ENCODE measurements around the gene C12orf42.

The C12orf42 gene

DNA sequence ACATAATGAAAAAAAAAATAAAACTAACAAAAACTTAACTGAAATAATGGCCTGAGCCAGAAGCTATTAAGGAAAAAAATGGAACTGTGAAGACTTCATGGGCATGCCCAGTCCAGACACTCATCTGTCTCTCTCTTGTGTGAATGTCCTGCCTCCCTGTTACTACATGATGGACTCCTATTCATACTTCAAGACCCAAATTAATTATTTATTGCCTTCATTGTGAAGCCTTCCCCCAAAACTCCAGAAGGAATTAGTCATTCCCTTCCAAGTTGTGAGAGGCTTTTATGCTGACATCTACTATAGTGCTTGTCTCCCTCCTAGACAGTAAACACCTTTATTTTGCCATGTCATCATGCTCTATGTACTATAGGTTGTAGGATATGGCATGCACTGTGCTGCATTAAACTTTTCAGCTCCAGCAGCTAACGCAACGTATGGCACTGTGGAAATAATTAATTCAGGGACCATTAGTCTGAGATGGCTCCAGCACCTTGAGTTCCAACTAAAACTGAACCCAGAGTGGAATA lies 25.0 kb upstream of the C12orf42 start:
- H3K4me2 ChIP-seq = no peak overlapping the region
- no peak for TF ChIP-seq Cebpa-rat (IDR thresholded peaks at IDR 0.05)
- peaks cover 0 to 7% (median 3%) of the 10 kb centered on the region in 11 experiments; a peak in 1 of 22 replicates for H3K9me3 ChIP-seq (replicated peaks in 1 of 11)
- no peaks in the 10 kb centered on the region for H3K36me3 ChIP-seq
- H4K20me1 ChIP-seq = no peaks in the 10 kb centered on the region
- H3K4me3 ChIP-seq = no peak overlapping the region
- no peak overlapping the region for H3K27ac ChIP-seq
- H3K4me1 ChIP-seq = no peaks in the 10 kb centered on the region
- H3K27me3 ChIP-seq = no peaks in the 10 kb centered on the region
- H3K9ac ChIP-seq = no peak overlapping the region

DNA sequence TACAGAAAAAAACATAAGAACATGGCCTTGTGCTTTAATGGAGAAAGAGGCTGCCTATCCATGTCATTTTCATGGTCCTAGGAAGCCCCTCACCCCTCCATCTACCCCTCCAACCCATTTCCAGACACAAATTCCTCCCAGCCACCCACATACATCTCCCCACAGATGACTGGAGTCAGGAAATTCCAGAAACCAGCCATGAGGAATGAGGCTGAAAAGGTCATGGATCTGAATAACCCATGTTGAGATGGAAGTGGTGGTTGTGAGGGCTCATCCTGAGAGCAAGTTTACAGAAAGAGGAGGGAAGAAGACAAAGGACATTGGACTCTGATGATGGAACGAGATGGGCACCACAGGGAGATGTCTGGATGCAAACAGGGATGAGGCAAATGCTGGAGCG lies 23.9 kb upstream of the C12orf42 start:
- Histone ChIP-seq H3K4me3 (no peak overlapping the region), H3K4me2 (no peak overlapping the region), H3K4me1 (no peaks in the 10 kb centered on the region), H4K20me1 (no peaks in the 10 kb centered on the region), H3K27me3 (no peaks in the 10 kb centered on the region), H3K9me3 (replicated peaks in 1 of 11) (peaks cover 0 to 7% (median 3%) of the 10 kb centered on the region in 11 experiments; a peak in 1 of 22 replicates), H3K9ac (no peak overlapping the region), H3K27ac (no peak overlapping the region), H3K36me3 (no peaks in the 10 kb centered on the region)
- TF ChIP-seq Cebpa-rat (IDR thresholded peaks at IDR 0.05) = no peak

DNA sequence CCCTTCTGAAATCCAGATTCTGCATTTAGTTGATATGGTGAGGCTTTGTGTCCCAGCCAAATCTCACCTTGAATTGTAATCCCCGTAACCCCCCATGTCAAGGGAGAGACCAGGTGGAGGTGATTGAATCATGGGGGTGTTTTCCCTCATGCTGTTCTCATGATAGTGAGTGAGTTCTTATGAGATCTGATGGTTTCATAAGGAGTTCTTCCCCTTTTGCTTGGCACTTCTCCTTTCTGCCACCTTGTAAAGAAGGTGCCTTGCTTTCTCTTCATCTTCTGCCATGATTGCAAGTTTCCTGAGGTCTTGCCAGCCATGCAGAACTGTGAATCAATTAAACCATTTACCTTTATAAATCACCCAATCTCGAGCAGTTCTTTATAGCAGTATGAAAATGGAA lies 23.1 kb upstream of the C12orf42 start:
- Histone ChIP-seq H3K27ac (no peak overlapping the region), H3K4me3 (no peak overlapping the region)

DNA sequence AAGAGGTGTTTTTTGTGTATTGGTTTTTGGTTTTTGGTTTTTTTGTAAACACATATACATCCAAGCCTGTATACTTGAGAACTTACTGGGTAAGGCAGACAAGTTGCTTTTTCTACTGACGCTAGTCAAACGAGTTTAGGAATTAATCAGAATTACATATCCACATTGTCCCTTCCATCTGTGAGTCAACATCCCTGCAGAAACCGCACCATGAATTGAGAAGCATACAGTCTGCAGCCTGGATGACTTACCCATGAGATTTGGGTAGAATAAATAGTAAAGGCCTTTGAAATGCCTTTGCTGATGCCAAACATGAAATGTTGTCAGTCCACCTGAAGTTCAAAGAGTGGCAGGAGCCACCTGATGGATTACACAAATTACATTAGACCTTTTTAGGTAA lies 21.4 kb upstream of the C12orf42 start:
- TF ChIP-seq Cebpa-rat (IDR thresholded peaks at IDR 0.05) = no peak
- no peaks in the 10 kb centered on the region for H3K36me3 ChIP-seq
- H3K27me3 ChIP-seq = no peaks in the 10 kb centered on the region
- H3K27ac ChIP-seq = no peak overlapping the region
- H3K4me3 ChIP-seq = no peak overlapping the region
- no peak overlapping the region for H3K9ac ChIP-seq
- no peaks in the 10 kb centered on the region for H4K20me1 ChIP-seq
- no peak overlapping the region for H3K4me2 ChIP-seq
- H3K9me3 ChIP-seq (replicated peaks in 1 of 11) = peaks cover 0 to 7% (median 3%) of the 10 kb centered on the region in 11 experiments; a peak in 1 of 22 replicates
- H3K4me1 ChIP-seq = no peaks in the 10 kb centered on the region

More for the DNA sequence above, 23.1 kb upstream of the C12orf42 start:
- no peak overlapping the region for H3K4me2 ChIP-seq
- no peak for TF ChIP-seq Cebpa-rat (IDR thresholded peaks at IDR 0.05)
- no peaks in the 10 kb centered on the region for H3K4me1 ChIP-seq
- H3K27me3 ChIP-seq = no peaks in the 10 kb centered on the region
- H3K9me3 ChIP-seq (replicated peaks in 1 of 11) = peaks cover 0 to 7% (median 3%) of the 10 kb centered on the region in 11 experiments; a peak in 1 of 22 replicates
- no peak overlapping the region for H3K9ac ChIP-seq
- no peaks in the 10 kb centered on the region for H4K20me1 ChIP-seq
- no peaks in the 10 kb centered on the region for H3K36me3 ChIP-seq

DNA sequence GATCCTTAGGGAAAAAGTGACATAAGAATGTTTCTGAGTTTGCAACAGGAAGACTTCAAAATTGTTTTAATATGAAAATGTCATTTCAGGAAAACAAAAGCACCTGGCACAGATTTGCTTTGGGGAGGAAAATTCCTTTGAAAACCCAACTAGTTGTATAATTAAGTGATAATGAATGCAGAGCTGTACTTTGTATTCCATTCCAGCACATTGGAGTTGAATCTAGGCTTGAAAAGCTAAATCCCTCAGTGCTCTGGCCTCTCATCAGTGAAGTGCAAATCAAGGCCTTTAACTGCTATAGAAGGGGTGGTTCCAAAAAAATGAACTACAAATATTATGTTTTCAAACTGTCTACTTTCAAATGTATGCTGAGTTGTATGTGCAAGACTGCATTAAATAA lies 19.6 kb upstream of the C12orf42 start:
- Histone ChIP-seq H3K4me3 (no peak overlapping the region), H4K20me1 (no peaks in the 10 kb centered on the region), H3K9ac (no peak overlapping the region), H3K4me2 (no peak overlapping the region), H3K27ac (no peak overlapping the region), H3K36me3 (no peaks in the 10 kb centered on the region), H3K27me3 (no peaks in the 10 kb centered on the region), H3K9me3 (replicated peaks in 1 of 11) (peaks cover 0 to 7% (median 3%) of the 10 kb centered on the region in 11 experiments; a peak in 1 of 22 replicates), H3K4me1 (no peaks in the 10 kb centered on the region)
- TF ChIP-seq Cebpa-rat (IDR thresholded peaks at IDR 0.05) = no peak

DNA sequence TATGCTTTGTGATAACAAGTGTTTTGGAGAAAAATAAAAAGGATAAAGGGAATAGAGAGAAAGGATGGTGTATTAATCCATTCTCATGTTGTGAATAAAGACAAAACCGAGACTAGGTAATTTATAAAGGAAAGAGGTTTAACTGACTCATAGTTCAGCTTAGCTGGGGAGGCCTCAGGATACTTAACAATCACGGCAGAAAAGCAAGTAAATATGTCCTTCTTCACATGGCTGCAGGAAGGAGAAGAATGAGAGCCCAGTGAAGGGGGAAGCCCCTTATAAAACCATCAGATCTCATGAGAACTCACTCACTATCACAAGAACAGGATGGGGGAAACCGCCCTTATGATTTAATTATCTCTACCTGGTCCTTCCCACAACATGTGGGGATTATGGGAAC lies 18.1 kb upstream of the C12orf42 start:
- Histone ChIP-seq H3K36me3 (no peaks in the 10 kb centered on the region), H3K27ac (no peak overlapping the region), H3K9ac (no peak overlapping the region), H3K4me2 (no peak overlapping the region), H3K4me1 (no peaks in the 10 kb centered on the region), H3K27me3 (no peaks in the 10 kb centered on the region), H3K9me3 (replicated peaks in 1 of 11) (peaks cover 0 to 7% (median 3%) of the 10 kb centered on the region in 11 experiments; a peak in 1 of 22 replicates), H3K4me3 (no peak overlapping the region), H4K20me1 (no peaks in the 10 kb centered on the region)
- TF ChIP-seq Cebpa-rat (IDR thresholded peaks at IDR 0.05) = no peak

DNA sequence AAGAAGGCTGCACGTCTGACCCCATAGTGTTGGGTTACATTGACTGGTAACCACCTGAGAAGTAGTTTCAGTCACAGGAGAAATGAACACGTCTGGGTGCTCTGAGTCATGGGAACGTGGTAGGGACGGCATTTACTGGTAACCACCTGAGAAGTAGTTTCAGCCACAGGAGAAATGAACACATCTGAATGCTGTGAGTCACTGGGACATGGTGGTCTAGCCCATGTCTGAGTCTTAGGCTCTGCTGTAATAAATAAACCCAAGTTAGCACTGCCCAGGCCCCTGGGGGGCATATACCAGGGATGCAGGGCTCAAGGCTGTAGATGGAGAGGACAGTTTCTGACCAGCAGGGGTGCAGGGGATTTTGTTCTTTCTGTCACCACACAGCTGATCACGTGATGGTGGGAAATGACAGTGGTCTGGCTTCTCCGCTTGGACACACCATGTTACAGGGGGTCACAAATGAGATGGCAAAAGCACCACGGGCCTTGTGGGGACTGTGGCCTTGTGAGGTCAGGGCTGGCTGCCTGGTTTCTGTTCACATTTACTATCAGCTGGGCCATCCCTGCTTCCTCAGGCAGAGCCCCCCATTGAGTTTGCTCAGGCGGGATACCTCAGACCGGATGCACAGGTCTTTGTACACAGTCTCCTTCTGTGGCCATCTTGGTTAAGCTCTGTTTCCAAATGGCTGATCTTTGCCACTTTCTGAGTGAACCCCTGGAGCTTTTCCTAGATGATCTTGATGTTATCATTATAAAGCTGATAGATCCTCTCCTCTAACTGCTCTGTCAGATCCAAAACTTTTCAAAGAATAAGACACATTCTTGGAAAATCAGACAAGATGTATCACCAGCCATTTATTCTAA lies 9.8 kb upstream of the C12orf42 start:
- no peaks in the 10 kb centered on the region for H4K20me1 ChIP-seq
- no peaks in the 10 kb centered on the region for H3K9me3 ChIP-seq (replicated peaks in 1 of 11)
- no peak overlapping the region for H3K4me3 ChIP-seq
- no peaks in the 10 kb centered on the region for H3K4me1 ChIP-seq
- H3K9ac ChIP-seq = no peak overlapping the region
- no peak overlapping the region for H3K27ac ChIP-seq
- no peak for TF ChIP-seq Cebpa-rat (IDR thresholded peaks at IDR 0.05)
- H3K36me3 ChIP-seq = no peaks in the 10 kb centered on the region
- no peaks in the 10 kb centered on the region for H3K27me3 ChIP-seq
- H3K4me2 ChIP-seq = no peak overlapping the region

DNA sequence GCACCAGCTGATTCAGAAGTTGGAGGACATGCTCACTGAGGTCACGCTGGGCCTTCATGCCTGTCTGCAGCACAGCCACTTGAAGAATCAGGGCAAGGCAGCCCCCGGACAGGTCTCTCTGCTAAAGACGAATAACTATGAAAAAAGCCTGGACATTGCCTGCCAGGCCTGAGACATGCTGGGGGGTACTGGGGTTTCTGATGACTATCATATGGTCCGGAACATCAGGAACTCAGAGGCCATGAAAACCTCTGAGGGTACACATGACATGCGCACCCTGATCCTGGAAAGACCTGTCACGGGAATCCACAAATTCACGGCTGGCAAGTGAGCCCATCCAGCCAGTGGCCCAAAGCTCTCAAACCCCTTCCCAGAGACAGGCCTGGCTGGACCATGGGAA lies 8.8 kb upstream of the C12orf42 start:
- no peak overlapping the region for H3K4me2 ChIP-seq
- no peak overlapping the region for H3K27ac ChIP-seq
- H3K9me3 ChIP-seq (replicated peaks in 1 of 11) = no peaks in the 10 kb centered on the region
- TF ChIP-seq Cebpa-rat (IDR thresholded peaks at IDR 0.05) = no peak
- H3K4me3 ChIP-seq = no peak overlapping the region
- H3K27me3 ChIP-seq = no peaks in the 10 kb centered on the region
- no peak overlapping the region for H3K9ac ChIP-seq
- no peaks in the 10 kb centered on the region for H3K36me3 ChIP-seq
- H4K20me1 ChIP-seq = no peaks in the 10 kb centered on the region
- no peaks in the 10 kb centered on the region for H3K4me1 ChIP-seq

DNA sequence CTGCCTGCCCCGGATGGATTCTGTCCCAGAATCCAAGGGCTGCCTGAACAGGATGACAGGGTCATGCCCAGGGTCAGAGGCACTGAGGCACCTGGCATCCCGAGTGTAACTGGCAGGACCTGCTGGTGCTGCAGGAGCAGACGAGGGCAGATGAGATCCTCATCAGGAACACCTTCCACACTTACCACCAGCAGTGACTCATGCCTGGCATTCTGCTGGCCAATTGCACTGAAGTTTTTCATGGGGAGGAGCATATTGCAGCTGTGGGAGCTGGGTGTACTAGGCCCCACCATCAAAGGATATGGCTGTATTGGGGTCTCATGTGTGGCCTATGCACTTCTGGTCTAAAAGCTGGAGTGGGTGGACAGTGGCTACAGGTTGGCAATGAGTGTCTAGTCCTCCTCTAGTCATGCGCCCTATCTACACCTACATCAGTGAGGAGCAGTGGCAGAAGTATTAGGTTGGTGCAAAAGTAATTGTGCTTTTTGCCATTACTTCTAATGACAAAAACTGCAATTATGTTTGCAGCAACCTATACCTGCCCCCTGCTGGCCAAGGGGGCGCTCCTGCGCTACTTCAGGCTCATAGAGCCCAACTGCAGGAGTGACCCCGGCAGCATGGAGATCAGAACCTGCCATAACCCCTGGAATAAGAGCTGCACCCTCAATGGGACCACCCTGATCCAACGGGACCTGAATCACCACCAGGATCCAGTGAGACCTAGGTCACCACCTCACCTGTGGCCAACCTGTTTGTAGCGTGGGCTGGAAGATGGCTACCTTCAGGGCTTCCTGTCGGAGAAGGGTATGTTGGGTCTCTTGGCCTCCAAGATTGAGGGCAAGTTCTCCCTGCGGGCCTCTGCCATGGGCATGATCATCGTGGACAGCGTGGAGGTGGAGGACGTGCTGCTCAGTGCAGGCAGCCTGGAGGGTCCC lies 8.0 kb upstream of the C12orf42 start:
- H3K9me3 ChIP-seq (replicated peaks in 1 of 11) = no peaks in the 10 kb centered on the region
- H3K36me3 ChIP-seq = no peaks in the 10 kb centered on the region
- no peaks in the 10 kb centered on the region for H4K20me1 ChIP-seq
- H3K9ac ChIP-seq = no peak overlapping the region
- H3K27me3 ChIP-seq = no peaks in the 10 kb centered on the region
- TF ChIP-seq Cebpa-rat (IDR thresholded peaks at IDR 0.05) = no peak
- no peak overlapping the region for H3K4me2 ChIP-seq
- H3K4me3 ChIP-seq = no peak overlapping the region
- H3K4me1 ChIP-seq = no peaks in the 10 kb centered on the region
- no peak overlapping the region for H3K27ac ChIP-seq
